ENCODE data around the gene DOC2B. TPM values are rescaled to one million over a fixed set of nuclear protein-coding genes. Genes with fewer than 3 reads are reported as not detected.

The DOC2B gene
- total RNA-seq, 1 experiment from 2014 or later, result 15.2 TPM

DNA sequence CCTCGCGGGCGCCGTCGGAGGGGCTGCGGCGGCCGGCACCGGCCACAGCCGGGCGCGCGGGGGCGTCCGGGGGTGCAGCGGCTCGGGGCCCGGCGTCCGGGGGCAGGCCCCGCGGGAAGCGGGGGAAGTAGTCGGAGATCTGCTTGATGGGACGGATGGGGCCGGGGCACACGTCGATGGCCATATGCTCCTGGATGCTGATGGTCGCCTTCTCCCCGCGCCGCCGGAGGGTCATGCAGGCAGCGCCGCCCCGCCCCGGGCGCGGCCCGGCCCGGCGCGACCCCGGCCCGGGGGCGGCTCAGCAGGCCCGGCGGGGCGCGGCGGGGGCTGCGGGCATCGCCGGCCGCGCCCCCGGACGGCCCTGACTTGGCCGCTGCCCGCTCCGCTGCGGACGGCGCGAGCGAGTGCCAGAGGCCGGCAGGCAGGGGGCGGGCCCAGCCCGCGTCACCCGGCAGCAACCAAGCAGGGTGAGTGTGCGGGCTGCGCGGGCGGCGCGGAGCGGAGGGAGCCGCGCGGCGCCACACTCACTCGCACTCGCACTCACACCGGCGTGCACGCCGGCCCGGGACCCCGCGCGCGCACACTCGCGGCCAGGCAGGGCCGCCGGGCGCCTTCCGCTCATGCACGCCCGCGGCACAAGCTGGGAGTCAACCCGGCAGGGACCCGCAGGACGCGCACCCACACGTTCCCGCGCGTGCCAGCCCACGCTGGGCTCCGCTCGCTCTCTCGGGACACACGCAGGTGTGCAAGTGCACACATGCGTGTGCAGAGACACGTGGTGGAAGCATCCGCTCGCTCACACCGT is at the start of gene DOC2B (continued):
- TF ChIP-seq, protein P1, sequence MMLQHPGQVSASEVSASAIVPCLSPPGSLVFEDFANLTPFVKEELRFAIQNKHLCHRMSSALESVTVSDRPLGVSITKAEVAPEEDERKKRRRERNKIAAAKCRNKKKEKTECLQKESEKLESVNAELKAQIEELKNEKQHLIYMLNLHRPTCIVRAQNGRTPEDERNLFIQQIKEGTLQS (IDR thresholded peaks at IDR 0.05), result no peak
- TF ChIP-seq MAX (IDR thresholded peaks at IDR 0.05) (peak; percentile 50; the same call in 1 of the 2 replicates), CBX3 (IDR thresholded peaks at IDR 0.05; ENCODE audit: low read depth) (no peak), SIN3A (IDR thresholded peaks at IDR 0.05; ENCODE audit: low read depth) (no peak)

DNA sequence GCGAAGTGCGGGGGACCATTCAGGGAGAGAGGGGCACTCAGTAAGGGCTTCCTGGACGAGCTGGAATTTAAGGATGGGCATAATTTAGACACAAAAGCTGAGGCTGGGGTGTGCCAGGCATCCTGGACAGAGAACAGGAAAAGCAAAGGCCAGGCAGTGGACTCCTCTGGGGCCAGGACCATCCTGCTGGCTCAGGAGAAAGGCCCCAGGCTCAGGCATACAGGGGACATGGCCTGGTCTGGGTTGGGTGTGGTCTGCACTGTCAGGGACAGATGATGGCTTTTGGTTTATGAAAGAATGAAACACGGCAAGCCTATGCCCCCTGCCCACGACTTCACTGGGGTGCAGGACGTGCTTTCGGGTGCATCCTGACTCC is 48.9 kb upstream of the DOC2B start:
- ATAC-seq (no peak), DNase-seq (ENCODE audit: low read depth, low spot score) (no peak)
- no peak overlapping the region for H2AFZ ChIP-seq (ENCODE audit: low read depth, low read length, poor library complexity, severe bottlenecking)
- no peak overlapping the region for H3K4me2 ChIP-seq (ENCODE audit: low read length)
- ChIA-PET CTCF (no interaction called here), RAD21 (ENCODE audit: low non-redundant PET in 1 of 2, low total read pairs in 2 of 2, uncharacterized antibody in 2 of 2, unreplicated experiment in 2 of 2) (no interaction called here), POLR2A (no interaction called here)
- no TSS peak for BruUV-seq (replicated peaks)
- no peaks in the 10 kb centered on the region for H4K20me1 ChIP-seq (ENCODE audit: insufficient read depth)
- H3K79me2 ChIP-seq (ENCODE audit: insufficient read depth, low read length), result no peaks in the 10 kb centered on the region
- H3K4me1 ChIP-seq (ENCODE audit: control insufficient read depth in 1 of 2, insufficient read depth in 2 of 2, low read length in 2 of 2), result no peaks in the 10 kb centered on the region
- no peaks in the 10 kb centered on the region for H3K36me3 ChIP-seq (ENCODE audit: control insufficient read depth in 1 of 2, insufficient read depth in 2 of 2, low read length in 2 of 2)
- no peaks in the 10 kb centered on the region for H3K9me3 ChIP-seq (ENCODE audit: control insufficient read depth in 1 of 2, insufficient read depth in 1 of 2, low read depth in 1 of 2, low read length in 2 of 2)
- H3K9ac ChIP-seq (ENCODE audit: low read length), result no peak overlapping the region
- H3K27me3 ChIP-seq (ENCODE audit: insufficient read depth, low read length), result no peaks in the 10 kb centered on the region
- intact Hi-C loops (cut with micrococcal nuclease), result no loop called here
- TF ChIP-seq, protein P2, sequence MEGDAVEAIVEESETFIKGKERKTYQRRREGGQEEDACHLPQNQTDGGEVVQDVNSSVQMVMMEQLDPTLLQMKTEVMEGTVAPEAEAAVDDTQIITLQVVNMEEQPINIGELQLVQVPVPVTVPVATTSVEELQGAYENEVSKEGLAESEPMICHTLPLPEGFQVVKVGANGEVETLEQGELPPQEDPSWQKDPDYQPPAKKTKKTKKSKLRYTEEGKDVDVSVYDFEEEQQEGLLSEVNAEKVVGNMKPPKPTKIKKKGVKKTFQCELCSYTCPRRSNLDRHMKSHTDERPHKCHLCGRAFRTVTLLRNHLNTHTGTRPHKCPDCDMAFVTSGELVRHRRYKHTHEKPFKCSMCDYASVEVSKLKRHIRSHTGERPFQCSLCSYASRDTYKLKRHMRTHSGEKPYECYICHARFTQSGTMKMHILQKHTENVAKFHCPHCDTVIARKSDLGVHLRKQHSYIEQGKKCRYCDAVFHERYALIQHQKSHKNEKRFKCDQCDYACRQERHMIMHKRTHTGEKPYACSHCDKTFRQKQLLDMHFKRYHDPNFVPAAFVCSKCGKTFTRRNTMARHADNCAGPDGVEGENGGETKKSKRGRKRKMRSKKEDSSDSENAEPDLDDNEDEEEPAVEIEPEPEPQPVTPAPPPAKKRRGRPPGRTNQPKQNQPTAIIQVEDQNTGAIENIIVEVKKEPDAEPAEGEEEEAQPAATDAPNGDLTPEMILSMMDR (IDR thresholded peaks at IDR 0.05 in 2 of 3, conservative IDR thresholded peaks at IDR 0.05 in 1 of 3; ENCODE audit: borderline replicate concordance in 1 of 3, insufficient read depth in 1 of 3, low read depth in 2 of 3, low read length in 2 of 3), result no peak
- TF ChIP-seq ELF1 (IDR thresholded peaks at IDR 0.05; ENCODE audit: borderline replicate concordance, low read depth) (no peak), ZNF274 (IDR thresholded peaks at IDR 0.05; ENCODE audit: low read depth, low read length) (no peak), TCF7L2 (IDR thresholded peaks at IDR 0.05; ENCODE audit: borderline replicate concordance, extremely low read depth, insufficient read depth, insufficient read length) (no peak), JUND (IDR thresholded peaks at IDR 0.05) (no peak), MAX (IDR thresholded peaks at IDR 0.05) (no peak), POLR2AphosphoS5 (IDR thresholded peaks at IDR 0.05; ENCODE audit: low read depth, low read length) (no peak), SP1 (IDR thresholded peaks at IDR 0.05; ENCODE audit: low read depth) (no peak), FOSL1 (IDR thresholded peaks at IDR 0.05; ENCODE audit: low read depth) (no peak), YY1 (IDR thresholded peaks at IDR 0.05; ENCODE audit: extremely low read depth, insufficient replicate concordance, low read depth, low read length) (no peak)
- TF ChIP-seq, protein P1 (IDR thresholded peaks at IDR 0.05), result no peak
- H3K4me3 ChIP-seq (replicated peaks in 1 of 2; ENCODE audit: low read depth in 1 of 2, low read length in 2 of 2), result no peak overlapping the region
- no peaks in the 10 kb centered on the region for H3K9me2 ChIP-seq (ENCODE audit: insufficient read depth)
- no peak overlapping the region for H3K27ac ChIP-seq (ENCODE audit: low read depth, low read length)

Data from HCT116 (cell line).